Activated T-cell treated with anti-CD3 and anti-CD28 coated beads, Interleukin-2, amount 50 U/mL, for 72 hours (primary cell): ENCODE results near the gene FBN1. TPM values are rescaled to one million over a fixed set of nuclear protein-coding genes. Genes with fewer than 3 reads are reported as not detected.

ENCODE experiments used
- ATAC-seq, 2 donors: fragments of 150-1000 bp; cut with Tn5 transposase; replicated peaks in 1 of 2; 2 replicates each; pipeline ENCODE4 v1.10.0; 2021; ENCODE audit warnings: moderate library complexity in 2 of 2, mild to moderate bottlenecking in 1 of 2
- DNase-seq, 2 donors: peaks; one replicate each; pipeline ENCODE4 v3.0.0; 2021 to 2022; ENCODE audit warnings: mixed read lengths in 1 of 2
- H3K27ac Mint-ChIP-seq: one replicate; pipeline ENCODE4 v1.8.0; 2022; ENCODE audit warnings: mild to moderate bottlenecking, moderate library complexity, mixed read lengths
- H3K27me3 Mint-ChIP-seq: one replicate; pipeline ENCODE4 v1.8.0; 2022; ENCODE audit warnings: low read depth, mixed read lengths
- H3K36me3 Mint-ChIP-seq, 2 donors: one replicate each; pipeline ENCODE4 v1.8.0; 2022; ENCODE audit warnings: mixed read lengths in 2 of 2, mild to moderate bottlenecking in 1 of 2; ENCODE audit not compliant: insufficient read depth in 2 of 2
- H3K4me1 Mint-ChIP-seq: one replicate; pipeline ENCODE4 v1.8.0; 2022; ENCODE audit warnings: low read depth, mixed read lengths
- H3K4me3 Mint-ChIP-seq, 2 donors: one replicate each; pipeline ENCODE4 v1.8.0; 2022; ENCODE audit warnings: mild to moderate bottlenecking in 2 of 2, mixed read lengths in 2 of 2, moderate library complexity in 2 of 2
- H3K9me3 Mint-ChIP-seq, 2 donors: one replicate each; pipeline ENCODE4 v1.8.0; 2022; ENCODE audit warnings: mixed read lengths in 2 of 2
- total RNA-seq, 2 donors: library from RNA; stranded (reverse); gene quantifications; one replicate each; pipeline ENCODE4 v1.2.3, GENCODE V29; 2022

FBN1 gene
- total RNA-seq, 2 donors from 2014 or later: 0.50 to 0.79 TPM

DNA sequence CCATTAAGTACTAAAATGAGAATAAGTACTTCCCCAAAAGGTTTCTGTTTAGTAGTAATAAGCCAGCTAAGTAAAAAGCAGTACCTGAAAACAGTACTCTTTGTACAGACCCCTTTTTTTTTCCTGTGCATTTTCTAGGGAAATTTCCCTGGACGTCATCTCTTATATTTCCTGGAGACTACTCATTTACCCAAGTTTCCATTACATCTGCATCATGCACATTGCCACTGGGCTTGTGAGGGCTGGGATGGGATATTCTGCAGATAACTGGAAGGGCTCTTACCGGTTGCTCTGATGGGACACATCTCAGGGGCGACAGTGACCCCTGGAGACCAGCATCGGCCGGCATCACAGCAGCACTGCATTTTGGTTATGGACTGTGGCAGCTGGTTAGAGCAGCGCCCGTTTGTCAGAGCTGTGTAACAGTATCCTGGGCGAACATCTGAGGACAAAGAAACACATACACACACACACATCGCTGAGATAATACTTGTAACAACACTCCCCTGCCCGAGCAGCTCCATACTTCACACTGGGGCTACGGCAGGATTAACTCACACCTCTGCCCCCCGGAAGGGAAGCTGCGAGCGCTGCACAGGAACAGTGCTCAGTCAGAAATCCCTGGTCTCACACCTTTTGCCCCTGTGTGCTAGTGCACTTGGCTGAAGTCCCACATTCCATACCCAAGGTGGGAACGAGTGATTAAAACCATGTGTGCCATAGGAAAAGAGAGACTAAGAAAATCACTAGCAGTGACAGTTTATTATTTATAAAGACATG, 124.9 kb downstream of the FBN1 start:
- Mint-ChIP-seq H3K27me3 (no peaks in the 10 kb centered on the region), H3K36me3 (no peaks in the 10 kb centered on the region), H3K4me3 (no peak overlapping the region), H3K27ac (no peak overlapping the region), H3K9me3 (peaks cover 0 to 2% of the 10 kb centered on the region in 2 donors), H3K4me1 (no peaks in the 10 kb centered on the region)
- ATAC-seq (no peak), DNase-seq (no peak)

DNA sequence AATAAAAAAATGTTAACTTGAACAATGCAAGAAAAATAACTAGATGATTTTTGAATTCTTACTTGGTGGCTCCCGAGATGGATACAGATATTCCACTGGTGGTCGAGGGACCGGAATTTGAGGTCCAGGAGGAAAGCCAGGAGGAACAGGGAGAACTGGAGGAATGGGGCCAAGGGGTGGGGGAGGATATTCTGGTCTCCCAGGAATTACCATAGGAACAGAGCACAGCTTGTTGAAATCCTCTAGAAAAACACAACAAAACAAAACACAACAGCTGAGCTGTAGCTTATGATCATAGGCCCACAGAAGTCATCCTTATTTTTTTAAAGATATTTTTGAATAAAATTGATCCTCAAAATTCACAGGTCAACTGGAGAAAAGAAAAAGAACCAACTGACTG, 129.4 kb downstream of the FBN1 start:
- no peaks in the 10 kb centered on the region for H3K27me3 Mint-ChIP-seq
- no peak for ATAC-seq
- no peaks in the 10 kb centered on the region for H3K4me1 Mint-ChIP-seq
- DNase-seq: no peak
- no peak overlapping the region for H3K4me3 Mint-ChIP-seq
- no peak overlapping the region for H3K27ac Mint-ChIP-seq
- peaks cover 0 to 2% of the 10 kb centered on the region in 2 donors for H3K9me3 Mint-ChIP-seq
- H3K36me3 Mint-ChIP-seq: no peaks in the 10 kb centered on the region

DNA sequence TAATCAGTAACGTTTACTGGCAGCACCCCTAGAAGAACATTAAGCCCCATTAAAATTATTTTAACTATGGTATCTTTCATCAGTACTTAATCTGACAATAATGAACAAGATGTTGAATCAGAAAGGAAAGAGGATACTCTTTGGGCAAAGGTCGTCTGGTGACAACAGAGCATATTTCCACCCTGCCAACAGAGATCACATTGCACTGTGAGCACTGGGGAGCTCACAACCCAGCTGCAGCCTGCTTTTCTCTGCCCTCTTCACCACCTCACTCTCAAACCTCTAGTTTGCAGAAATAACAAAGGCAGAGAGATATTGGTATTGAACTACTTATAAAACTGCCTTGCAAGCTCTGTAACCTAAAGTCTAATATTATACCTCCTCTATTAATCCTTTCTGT, 130.0 kb downstream of the FBN1 start:
- Mint-ChIP-seq H3K4me3 (no peak overlapping the region), H3K27ac (no peak overlapping the region), H3K36me3 (no peaks in the 10 kb centered on the region), H3K27me3 (no peaks in the 10 kb centered on the region), H3K4me1 (no peaks in the 10 kb centered on the region), H3K9me3 (peaks cover 0 to 2% of the 10 kb centered on the region in 2 donors)
- ATAC-seq (no peak), DNase-seq (no peak)

DNA sequence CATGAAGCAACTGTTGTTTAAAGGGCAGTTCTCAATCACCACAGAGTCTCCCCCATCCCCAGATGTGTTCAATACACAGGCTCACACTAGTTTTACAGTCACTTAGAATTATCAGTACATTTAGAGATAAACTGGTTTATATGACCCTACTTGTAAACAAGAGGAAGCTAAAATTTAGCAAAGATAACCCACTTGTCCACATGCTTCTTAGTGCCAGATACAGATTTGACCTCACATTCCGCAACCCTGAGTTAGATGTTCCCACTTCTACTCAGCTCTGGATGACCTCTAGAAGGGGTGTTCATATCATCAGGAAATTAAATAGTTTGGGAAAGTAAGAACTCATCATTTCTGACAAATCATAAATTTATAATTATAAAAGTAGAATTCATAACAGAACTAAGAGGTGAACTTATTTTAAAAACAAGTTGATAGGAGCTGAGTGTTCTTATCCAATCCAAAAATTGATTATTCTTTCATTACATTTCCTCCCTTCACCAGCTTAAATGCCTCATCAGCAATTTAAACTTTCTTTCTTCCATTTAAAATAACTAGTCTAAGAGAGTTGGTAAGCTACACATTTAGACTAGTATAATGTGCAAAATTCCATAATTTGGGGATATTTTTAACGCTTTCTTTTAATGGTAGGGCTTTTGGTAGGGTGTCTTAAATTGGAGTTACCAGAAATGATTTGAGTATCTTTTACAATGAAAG, 131.2 kb downstream of the FBN1 start:
- no peaks in the 10 kb centered on the region for H3K27me3 Mint-ChIP-seq
- ATAC-seq (no peak), DNase-seq (no peak)
- no peak overlapping the region for H3K27ac Mint-ChIP-seq
- no peaks in the 10 kb centered on the region for H3K4me1 Mint-ChIP-seq
- H3K9me3 Mint-ChIP-seq: peaks cover 0 to under 1% of the 10 kb centered on the region in 2 donors
- no peak overlapping the region for H3K4me3 Mint-ChIP-seq
- no peaks in the 10 kb centered on the region for H3K36me3 Mint-ChIP-seq

DNA sequence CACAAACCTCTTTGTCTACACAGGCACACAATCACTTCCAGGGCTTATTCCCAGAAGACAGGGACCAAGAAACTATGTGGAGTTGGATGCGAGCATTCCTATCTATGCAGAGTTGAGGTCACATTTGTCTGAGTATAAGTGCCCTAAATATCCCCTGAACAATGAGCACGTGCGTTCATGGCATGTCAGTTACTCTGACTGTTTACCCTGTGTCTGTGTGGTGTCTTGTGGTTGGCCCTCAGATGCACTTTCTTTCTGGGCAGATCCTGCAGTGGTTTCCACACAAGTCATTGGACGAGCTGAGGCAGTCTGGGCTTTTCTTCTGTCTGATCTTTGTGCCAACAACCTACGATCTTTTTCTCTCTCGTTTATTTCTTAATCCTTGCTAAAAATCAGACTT, 134.5 kb downstream of the FBN1 start:
- DNase-seq: no peak

GRCh38 chr15:48507416-48508065, 138.0 kb downstream of the FBN1 start:
- peak in 1 of 2 donors; percentile 50 for ATAC-seq
- Mint-ChIP-seq H3K4me1 (no peaks in the 10 kb centered on the region), H3K27ac (no peak overlapping the region), H3K36me3 (no peaks in the 10 kb centered on the region), H3K27me3 (no peaks in the 10 kb centered on the region), H3K9me3 (no peaks in the 10 kb centered on the region), H3K4me3 (no peak overlapping the region)
- peak; percentile 2 to 5 for DNase-seq

More for the DNA sequence above, 134.5 kb downstream of the FBN1 start:
- Mint-ChIP-seq H3K27ac (no peak overlapping the region), H3K36me3 (no peaks in the 10 kb centered on the region), H3K4me3 (no peak overlapping the region), H3K27me3 (no peaks in the 10 kb centered on the region), H3K4me1 (no peaks in the 10 kb centered on the region), H3K9me3 (no peaks in the 10 kb centered on the region)
- ATAC-seq: no peak

DNA sequence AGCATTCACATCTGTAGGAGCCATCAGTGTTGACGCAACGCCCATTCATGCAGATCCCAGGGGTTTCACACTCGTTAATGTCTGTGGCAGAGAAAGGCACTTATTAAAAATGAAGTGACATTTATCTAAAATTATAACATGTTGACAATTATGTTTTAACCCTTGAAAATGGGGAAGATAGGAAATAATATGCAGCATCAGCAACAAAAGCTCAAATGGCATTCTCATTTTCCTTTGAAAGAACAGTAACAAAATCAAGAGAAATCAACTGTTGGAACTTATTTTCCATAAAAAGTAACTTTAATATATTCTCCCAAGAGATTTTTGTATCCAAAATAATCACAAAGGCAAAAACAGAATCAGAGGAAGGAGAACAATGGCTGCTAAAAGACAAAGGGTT, 140.4 kb downstream of the FBN1 start:
- Mint-ChIP-seq H3K27me3 (no peaks in the 10 kb centered on the region), H3K36me3 (no peaks in the 10 kb centered on the region), H3K9me3 (no peaks in the 10 kb centered on the region), H3K4me1 (no peaks in the 10 kb centered on the region), H3K27ac (no peak overlapping the region), H3K4me3 (no peak overlapping the region)
- no peak for DNase-seq
- ATAC-seq: no peak

DNA sequence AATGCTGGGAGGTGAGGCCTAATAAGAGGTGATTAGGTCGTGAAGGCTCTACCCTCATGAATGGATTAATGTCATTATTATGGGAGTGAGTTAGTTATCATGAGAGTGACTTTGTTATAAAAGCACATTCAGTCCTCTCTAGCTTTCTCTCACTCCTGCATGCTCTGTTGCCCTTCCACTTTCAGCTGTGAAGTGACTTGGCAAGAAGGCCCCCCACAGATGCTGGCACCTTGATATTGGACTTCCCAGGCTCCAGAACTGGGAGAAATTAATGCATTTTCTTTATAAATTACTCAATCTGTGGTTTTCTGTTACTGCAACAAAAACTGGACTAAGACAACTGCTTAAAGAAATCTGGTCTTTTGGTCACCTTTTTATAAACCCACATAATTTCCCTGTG, 144.3 kb downstream of the FBN1 start:
- no peaks in the 10 kb centered on the region for H3K27me3 Mint-ChIP-seq
- H3K36me3 Mint-ChIP-seq: no peaks in the 10 kb centered on the region
- H3K9me3 Mint-ChIP-seq: no peaks in the 10 kb centered on the region
- no peaks in the 10 kb centered on the region for H3K4me1 Mint-ChIP-seq
- no peak overlapping the region for H3K4me3 Mint-ChIP-seq
- no peak for DNase-seq
- ATAC-seq: no peak
- H3K27ac Mint-ChIP-seq: no peak overlapping the region

DNA sequence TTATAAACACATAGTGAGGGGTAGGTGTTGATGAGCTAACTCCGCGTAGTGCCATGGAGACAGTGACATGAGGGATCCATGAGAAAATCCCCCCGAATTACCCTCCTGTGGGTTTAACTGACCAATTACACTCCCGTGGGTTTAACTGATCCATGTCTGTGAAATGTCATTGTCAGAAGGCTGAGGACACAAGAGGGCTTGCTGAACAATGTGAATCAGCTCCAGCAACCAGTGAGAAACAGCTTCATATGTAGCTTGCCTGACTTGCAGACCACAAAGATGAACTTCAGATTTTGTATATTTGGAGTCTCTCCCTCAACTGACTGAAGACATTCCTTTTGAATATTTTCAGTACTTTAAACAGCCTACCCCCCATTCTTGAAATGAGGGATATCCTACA, 144.9 kb downstream of the FBN1 start:
- Mint-ChIP-seq H3K9me3 (no peaks in the 10 kb centered on the region), H3K4me1 (no peaks in the 10 kb centered on the region), H3K27ac (no peak overlapping the region), H3K4me3 (no peak overlapping the region), H3K27me3 (no peaks in the 10 kb centered on the region), H3K36me3 (no peaks in the 10 kb centered on the region)
- ATAC-seq (no peak), DNase-seq (no peak)

- Mint-ChIP-seq H3K4me3 (no peak overlapping the region), H3K27me3 (no peaks in the 10 kb centered on the region), H3K36me3 (no peaks in the 10 kb centered on the region), H3K9me3 (no peaks in the 10 kb centered on the region), H3K4me1 (no peaks in the 10 kb centered on the region), H3K27ac (no peak overlapping the region)
- no peak for ATAC-seq
- DNase-seq: no peak
Observed at GRCh38 chr15:48499978-48500377, 145.5 kb downstream of the FBN1 start.

GRCh38 chr15:48498828-48499227, 146.7 kb downstream of the FBN1 start:
- H3K27ac Mint-ChIP-seq: no peak overlapping the region
- no peaks in the 10 kb centered on the region for H3K36me3 Mint-ChIP-seq
- DNase-seq (no peak), ATAC-seq (no peak)
- H3K27me3 Mint-ChIP-seq: no peaks in the 10 kb centered on the region
- H3K4me1 Mint-ChIP-seq: no peaks in the 10 kb centered on the region
- H3K4me3 Mint-ChIP-seq: no peak overlapping the region
- no peaks in the 10 kb centered on the region for H3K9me3 Mint-ChIP-seq

GRCh38 chr15:48494631-48495030, 150.9 kb downstream of the FBN1 start:
- ATAC-seq (no peak), DNase-seq (no peak)
- H3K9me3 Mint-ChIP-seq: no peaks in the 10 kb centered on the region
- H3K27me3 Mint-ChIP-seq: no peaks in the 10 kb centered on the region
- no peak overlapping the region for H3K4me3 Mint-ChIP-seq
- no peaks in the 10 kb centered on the region for H3K4me1 Mint-ChIP-seq
- no peak overlapping the region for H3K27ac Mint-ChIP-seq
- no peaks in the 10 kb centered on the region for H3K36me3 Mint-ChIP-seq

DNA sequence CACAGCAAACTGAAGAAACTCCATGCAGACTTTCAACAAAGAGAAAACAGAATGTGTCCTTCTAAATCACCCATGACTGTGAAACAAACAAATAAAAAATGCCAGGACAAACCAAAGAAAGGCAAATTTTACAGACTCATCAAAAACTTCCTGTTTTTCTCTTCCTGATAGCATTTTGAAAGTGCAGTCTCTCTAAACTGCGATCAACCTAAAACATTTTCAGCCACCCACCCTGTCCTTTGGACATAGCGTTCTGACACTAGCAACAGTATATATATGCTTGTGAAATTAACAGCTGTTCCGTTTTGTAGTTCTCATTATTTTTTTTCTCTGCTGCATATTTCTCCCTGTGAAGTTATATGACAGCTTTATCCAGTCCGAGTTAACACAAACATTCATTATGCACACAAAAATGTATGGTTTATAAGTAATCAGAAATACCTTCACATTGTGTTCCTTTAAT, 151.7 kb downstream of the FBN1 start:
- ATAC-seq (no peak), DNase-seq (no peak)
- no peaks in the 10 kb centered on the region for H3K9me3 Mint-ChIP-seq
- no peaks in the 10 kb centered on the region for H3K36me3 Mint-ChIP-seq
- no peaks in the 10 kb centered on the region for H3K4me1 Mint-ChIP-seq
- no peak overlapping the region for H3K27ac Mint-ChIP-seq
- no peaks in the 10 kb centered on the region for H3K27me3 Mint-ChIP-seq
- H3K4me3 Mint-ChIP-seq: no peak overlapping the region
